ENCODE measurements around the gene EFCAB13.
"Not testable (repeated sequence)": the region's sequence is repeated elsewhere in the genome, so short reads cannot be mapped to it uniquely, and the experiment has no call there.

The EFCAB13 gene

GRCh38 chr17:47330548-47330947 lies 6.8 kb downstream of the EFCAB13 start:
- no peak for DNase-seq

GRCh38 chr17:47332287-47332686 lies 8.5 kb downstream of the EFCAB13 start:
- DNase-seq: no peak

GRCh38 chr17:47335101-47335936 lies 11.6 kb downstream of the EFCAB13 start:
- no peak for DNase-seq

GRCh38 chr17:47338026-47338425 lies 14.3 kb downstream of the EFCAB13 start:
- no peak for DNase-seq

GRCh38 chr17:47352848-47353247 lies 29.1 kb downstream of the EFCAB13 start:
- no peak for DNase-seq

- no peak for DNase-seq
Measured at GRCh38 chr17:47358652-47359051, 34.9 kb downstream of the EFCAB13 start.

GRCh38 chr17:47363171-47363570 lies 39.4 kb downstream of the EFCAB13 start:
- no peak for DNase-seq

GRCh38 chr17:47367257-47367656 lies 43.5 kb downstream of the EFCAB13 start:
- no peak for DNase-seq

GRCh38 chr17:47368262-47368661 lies 44.5 kb downstream of the EFCAB13 start:
- no peak for DNase-seq

GRCh38 chr17:47370899-47371298 lies 47.1 kb downstream of the EFCAB13 start:
- DNase-seq: not testable (repeated sequence)

GRCh38 chr17:47373002-47373401 lies 49.2 kb downstream of the EFCAB13 start:
- no peak for DNase-seq

GRCh38 chr17:47376247-47376646 lies 52.5 kb downstream of the EFCAB13 start:
- DNase-seq: no peak

GRCh38 chr17:47388825-47389224 lies 65.1 kb downstream of the EFCAB13 start:
- DNase-seq: no peak

GRCh38 chr17:47397532-47398128 lies 73.9 kb downstream of the EFCAB13 start:
- not testable (repeated sequence) for DNase-seq

- no peak for DNase-seq
Measured at GRCh38 chr17:47400333-47400732, 76.6 kb downstream of the EFCAB13 start.

- no peak for DNase-seq
Measured at GRCh38 chr17:47401100-47401499, 77.3 kb downstream of the EFCAB13 start.

GRCh38 chr17:47404006-47404405 lies 80.3 kb downstream of the EFCAB13 start:
- no peak for DNase-seq

- DNase-seq: no peak
Measured at GRCh38 chr17:47404875-47405274, 81.1 kb downstream of the EFCAB13 start.

GRCh38 chr17:47413872-47414271 lies 90.1 kb downstream of the EFCAB13 start:
- DNase-seq: no peak

GRCh38 chr17:47414612-47415011 lies 90.9 kb downstream of the EFCAB13 start:
- DNase-seq: no peak

- peak; percentile 11 for DNase-seq
Measured at GRCh38 chr17:47423406-47424295, 99.9 kb downstream of the EFCAB13 start.

- DNase-seq: not testable (repeated sequence)
Measured at GRCh38 chr17:47425233-47425632, 101.5 kb downstream of the EFCAB13 start.

- DNase-seq: not testable (repeated sequence)
Measured at GRCh38 chr17:47425887-47426635, 102.3 kb downstream of the EFCAB13 start.

Data from stimulated activated CD4-positive, alpha-beta T cell treated with anti-CD3 and anti-CD28 coated beads, Interleukin-12 subunit alpha, Interleukin-12 subunit beta, amount 100 ng/mL, for 4 hours (primary cell).